GM23338 (cell line): ENCODE measurements around the gene ZEB1. TPM values are rescaled to one million over a fixed set of nuclear protein-coding genes. Genes with fewer than 3 reads are reported as not detected.

Experiments
- ATAC-seq: fragments of 200-7000 bp; cut with Tn5 transposase; 3 replicates; pipeline ENCODE4 v1.9.1; 2020
- DNase-seq: peaks from one replicate; pipeline ENCODE4 v3.0.0-alpha.2; 2015; ENCODE audit warnings: low spot score
- H2AFZ ChIP-seq: fragments of 200-600 bp; sonication (generic); 2 replicates; pipeline ENCODE4 v1.8.0; 2016; ENCODE audit warnings: antibody characterized with exemption, mild to moderate bottlenecking, moderate library complexity
- H3F3A ChIP-seq: fragments of 200-600 bp; sonication (generic); replicated peaks from 2 replicates; pipeline ENCODE4 v1.8.0; 2017; ENCODE audit warnings: antibody characterized with exemption, mixed run types, low read depth
- H3K27ac ChIP-seq: fragments of 200-600 bp; sonication (generic); 2 replicates; pipeline ENCODE4 v1.6.1; 2016; ENCODE audit warnings: low read depth
- H3K27me3 ChIP-seq: fragments of 200-600 bp; sonication (generic); 2 replicates; pipeline ENCODE4 v1.8.0; 2016; ENCODE audit warnings: mild to moderate bottlenecking, mixed run types, moderate library complexity; ENCODE audit not compliant: insufficient read depth
- H3K36me3 ChIP-seq: fragments of 200-600 bp; sonication (generic); 2 replicates; pipeline ENCODE4 v1.8.0; 2016; ENCODE audit warnings: mild to moderate bottlenecking; ENCODE audit not compliant: insufficient read depth
- H3K4me1 ChIP-seq: fragments of 200-600 bp; sonication (generic); 2 replicates; pipeline ENCODE4 v1.8.0; 2016; ENCODE audit warnings: mild to moderate bottlenecking, moderate library complexity; ENCODE audit not compliant: insufficient read depth
- H3K4me2 ChIP-seq: fragments of 200-600 bp; sonication (generic); 2 replicates; pipeline ENCODE4 v1.7.1; 2017; ENCODE audit warnings: mixed run types
- H3K4me3 ChIP-seq: fragments of 200-600 bp; sonication (generic); 2 replicates; pipeline ENCODE4 v1.6.1; 2016; ENCODE audit warnings: mixed run types
- H3K79me2 ChIP-seq: fragments of 200-600 bp; sonication (generic); replicated peaks from 2 replicates; pipeline ENCODE4 v1.8.0; 2017; ENCODE audit warnings: mild to moderate bottlenecking; ENCODE audit not compliant: insufficient read depth
- H3K9me2 ChIP-seq: fragments of 200-600 bp; sonication (generic); 2 replicates; pipeline ENCODE4 v1.8.0; 2017; ENCODE audit not compliant: insufficient read depth
- H4K20me1 ChIP-seq: fragments of 200-600 bp; sonication (generic); replicated peaks from 2 replicates; pipeline ENCODE4 v1.8.0; 2017; ENCODE audit warnings: mild to moderate bottlenecking; ENCODE audit not compliant: insufficient read depth
- H3K27ac Mint-ChIP-seq: 2 replicates; pipeline ENCODE4 v1.8.0; 2020; ENCODE audit warnings: inconsistent platforms, mild to moderate bottlenecking, moderate library complexity, mixed read lengths
- H3K27me3 Mint-ChIP-seq: 3 replicates; pipeline ENCODE4 v1.8.0; 2022; ENCODE audit warnings: low read depth, mild to moderate bottlenecking, moderate library complexity, mixed read lengths, inconsistent platforms; ENCODE audit not compliant: insufficient read depth, poor library complexity
- H3K36me3 Mint-ChIP-seq: 3 replicates; pipeline ENCODE4 v1.8.0; 2021; ENCODE audit warnings: low read depth, mild to moderate bottlenecking, inconsistent platforms, moderate library complexity, mixed read lengths
- H3K4me1 Mint-ChIP-seq: 3 replicates; pipeline ENCODE4 v1.8.0; 2020; ENCODE audit warnings: mild to moderate bottlenecking, inconsistent platforms, mixed read lengths
- H3K4me3 Mint-ChIP-seq: 3 replicates; pipeline ENCODE4 v1.8.0; 2021; ENCODE audit warnings: moderate library complexity, mild to moderate bottlenecking, inconsistent platforms, mixed read lengths
- H3K9me3 Mint-ChIP-seq: 3 replicates; pipeline ENCODE4 v1.8.0; 2020; ENCODE audit warnings: moderate library complexity, mild to moderate bottlenecking, inconsistent platforms, mixed read lengths
- CREB1 ChIP-seq: fragments of 250-450 bp; sonication (Bioruptor Pico); IDR thresholded peaks from 2 replicates; pipeline ENCODE4 v1.5.0; 2020; ENCODE audit warnings: low read depth, mild to moderate bottlenecking, moderate library complexity
- EZH2 ChIP-seq: fragments of 200-600 bp; sonication (generic); IDR thresholded peaks from one replicate; pipeline ENCODE4 v1.8.0; 2017; ENCODE audit warnings: antibody characterized with exemption, mild to moderate bottlenecking, low read depth; ENCODE audit not compliant: unreplicated experiment
- EZH2phosphoT487 ChIP-seq: fragments of 200-600 bp; sonication (generic); IDR thresholded peaks from one replicate; pipeline ENCODE4 v1.8.1; 2018; ENCODE audit warnings: antibody characterized with exemption; ENCODE audit not compliant: unreplicated experiment
- JUNB ChIP-seq: IDR thresholded peaks from one replicate; pipeline ENCODE4 v1.6.1; 2016; ENCODE audit warnings: antibody characterized with exemption; ENCODE audit not compliant: unreplicated experiment
- NANOG ChIP-seq: IDR thresholded peaks from 2 replicates; pipeline ENCODE4 v1.6.1; 2016; ENCODE audit warnings: antibody characterized with exemption, borderline replicate concordance
- STAT1 ChIP-seq: IDR thresholded peaks from one replicate; pipeline ENCODE4 v1.6.1; 2016; ENCODE audit warnings: antibody characterized with exemption; ENCODE audit not compliant: unreplicated experiment
- ZNF331 ChIP-seq: fragments of 250-450 bp; sonication (Bioruptor Pico); IDR thresholded peaks from 2 replicates; pipeline ENCODE4 v1.5.0; 2020; ENCODE audit warnings: low read depth, mild to moderate bottlenecking, moderate library complexity
- polyA plus RNA-seq: library from polyadenylated mRNA; unstranded; fragments of >200 nt; fragmentation: Nextera tagmentation; extraction: Ambion mirVana; gene quantifications from 2 replicates; pipeline ENCODE4 v1.2.1, GENCODE V29; 2016
- total RNA-seq: library from RNA; depleted of rRNA; stranded (reverse); fragments of >200 nt; shearing (Covaris generic); gene quantifications from 2 replicates; pipeline ENCODE4 v1.2.3, GENCODE V29; 2014
- TF ChIP-seq, protein P1 (sequence below): IDR thresholded peaks from 2 replicates; pipeline ENCODE4 v1.6.1; 2016; ENCODE audit warnings: antibody characterized with exemption
- TF ChIP-seq, protein P2 (sequence below), 2 experiments: fragments of 200-600 bp in 1 of 2; sonication (generic) in 1 of 2; conservative IDR thresholded peaks; 2 replicates each; pipeline versions ENCODE4 v1.5.1 to v1.6.1; 2016 to 2017; ENCODE audit warnings: antibody characterized with exemption in 2 of 2, low read depth in 2 of 2, mild to moderate bottlenecking in 2 of 2, moderate library complexity in 1 of 2
- TF ChIP-seq, protein P3 (sequence below): fragments of 250-450 bp; sonication (Bioruptor Pico); IDR thresholded peaks from 2 replicates; pipeline ENCODE4 v1.5.0; 2020; ENCODE audit warnings: mild to moderate bottlenecking, moderate library complexity

The ZEB1 gene
- total and polyA plus RNA-seq, 2 experiments from 2014 or later = 0.16 to 0.45 TPM

DNA sequence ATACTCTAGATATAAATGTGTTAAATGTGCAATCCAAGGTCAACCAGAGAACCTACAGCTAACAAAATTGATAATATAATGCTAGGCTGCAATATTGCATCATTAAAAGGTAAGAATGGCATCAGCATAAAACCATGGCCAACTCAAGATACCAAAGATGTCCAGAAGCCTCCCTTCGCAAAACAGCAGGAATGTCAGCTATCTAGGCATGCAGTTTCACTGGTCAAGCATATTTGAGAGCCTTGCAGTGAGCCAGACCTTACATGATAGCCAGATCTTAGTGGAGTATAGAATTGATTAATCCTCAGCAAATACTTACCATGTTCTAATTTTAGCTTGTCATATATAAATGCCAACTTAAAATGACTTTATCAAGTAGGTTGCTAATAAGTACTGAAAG is 138.8 kb downstream of the ZEB1 start (continued):
- TF ChIP-seq, protein P1, sequence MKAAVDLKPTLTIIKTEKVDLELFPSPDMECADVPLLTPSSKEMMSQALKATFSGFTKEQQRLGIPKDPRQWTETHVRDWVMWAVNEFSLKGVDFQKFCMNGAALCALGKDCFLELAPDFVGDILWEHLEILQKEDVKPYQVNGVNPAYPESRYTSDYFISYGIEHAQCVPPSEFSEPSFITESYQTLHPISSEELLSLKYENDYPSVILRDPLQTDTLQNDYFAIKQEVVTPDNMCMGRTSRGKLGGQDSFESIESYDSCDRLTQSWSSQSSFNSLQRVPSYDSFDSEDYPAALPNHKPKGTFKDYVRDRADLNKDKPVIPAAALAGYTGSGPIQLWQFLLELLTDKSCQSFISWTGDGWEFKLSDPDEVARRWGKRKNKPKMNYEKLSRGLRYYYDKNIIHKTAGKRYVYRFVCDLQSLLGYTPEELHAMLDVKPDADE = no peak
- TF ChIP-seq EZH2 = no peak
- no peak for TF ChIP-seq EZH2phosphoT487

DNA sequence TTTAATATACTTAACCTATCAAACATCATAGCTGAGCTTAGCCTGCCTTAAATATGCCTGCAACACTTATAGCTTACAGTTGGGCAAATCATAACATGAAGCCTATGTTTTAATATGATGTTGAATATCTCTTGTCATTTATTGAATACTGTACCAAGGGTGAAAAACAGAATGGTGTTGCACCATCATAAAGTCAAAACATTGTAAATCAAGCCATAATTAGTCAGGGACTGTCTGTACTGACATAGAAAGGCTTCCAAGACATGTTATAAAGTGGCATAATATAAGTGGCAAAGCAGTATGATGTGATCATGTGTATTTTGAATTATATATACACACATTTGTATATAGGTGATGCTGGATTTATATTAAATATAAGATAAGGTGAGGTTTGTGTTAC is 140.0 kb downstream of the ZEB1 start:
- H3K4me1 ChIP-seq = no peaks in the 10 kb centered on the region
- H3K79me2 ChIP-seq = no peaks in the 10 kb centered on the region
- H3K4me2 ChIP-seq = no peak overlapping the region
- H4K20me1 ChIP-seq = no peaks in the 10 kb centered on the region
- Mint-ChIP-seq H3K36me3 (no peaks in the 10 kb centered on the region; the same call in 2 of the 3 replicates), H3K27me3 (no peaks in the 10 kb centered on the region), H3K27ac (no peak overlapping the region), H3K9me3 (peaks cover 1% of the 10 kb centered on the region; the same call in 2 of the 3 replicates), H3K4me3 (no peak overlapping the region), H3K4me1 (no peaks in the 10 kb centered on the region)
- H3K27me3 ChIP-seq = no peaks in the 10 kb centered on the region
- no peaks in the 10 kb centered on the region for H3K9me2 ChIP-seq
- TF ChIP-seq, protein P2, sequence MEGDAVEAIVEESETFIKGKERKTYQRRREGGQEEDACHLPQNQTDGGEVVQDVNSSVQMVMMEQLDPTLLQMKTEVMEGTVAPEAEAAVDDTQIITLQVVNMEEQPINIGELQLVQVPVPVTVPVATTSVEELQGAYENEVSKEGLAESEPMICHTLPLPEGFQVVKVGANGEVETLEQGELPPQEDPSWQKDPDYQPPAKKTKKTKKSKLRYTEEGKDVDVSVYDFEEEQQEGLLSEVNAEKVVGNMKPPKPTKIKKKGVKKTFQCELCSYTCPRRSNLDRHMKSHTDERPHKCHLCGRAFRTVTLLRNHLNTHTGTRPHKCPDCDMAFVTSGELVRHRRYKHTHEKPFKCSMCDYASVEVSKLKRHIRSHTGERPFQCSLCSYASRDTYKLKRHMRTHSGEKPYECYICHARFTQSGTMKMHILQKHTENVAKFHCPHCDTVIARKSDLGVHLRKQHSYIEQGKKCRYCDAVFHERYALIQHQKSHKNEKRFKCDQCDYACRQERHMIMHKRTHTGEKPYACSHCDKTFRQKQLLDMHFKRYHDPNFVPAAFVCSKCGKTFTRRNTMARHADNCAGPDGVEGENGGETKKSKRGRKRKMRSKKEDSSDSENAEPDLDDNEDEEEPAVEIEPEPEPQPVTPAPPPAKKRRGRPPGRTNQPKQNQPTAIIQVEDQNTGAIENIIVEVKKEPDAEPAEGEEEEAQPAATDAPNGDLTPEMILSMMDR (conservative IDR thresholded peaks at IDR 0.05; ENCODE audit: low read depth in 2 of 2) = no peak
- TF ChIP-seq, protein P3, sequence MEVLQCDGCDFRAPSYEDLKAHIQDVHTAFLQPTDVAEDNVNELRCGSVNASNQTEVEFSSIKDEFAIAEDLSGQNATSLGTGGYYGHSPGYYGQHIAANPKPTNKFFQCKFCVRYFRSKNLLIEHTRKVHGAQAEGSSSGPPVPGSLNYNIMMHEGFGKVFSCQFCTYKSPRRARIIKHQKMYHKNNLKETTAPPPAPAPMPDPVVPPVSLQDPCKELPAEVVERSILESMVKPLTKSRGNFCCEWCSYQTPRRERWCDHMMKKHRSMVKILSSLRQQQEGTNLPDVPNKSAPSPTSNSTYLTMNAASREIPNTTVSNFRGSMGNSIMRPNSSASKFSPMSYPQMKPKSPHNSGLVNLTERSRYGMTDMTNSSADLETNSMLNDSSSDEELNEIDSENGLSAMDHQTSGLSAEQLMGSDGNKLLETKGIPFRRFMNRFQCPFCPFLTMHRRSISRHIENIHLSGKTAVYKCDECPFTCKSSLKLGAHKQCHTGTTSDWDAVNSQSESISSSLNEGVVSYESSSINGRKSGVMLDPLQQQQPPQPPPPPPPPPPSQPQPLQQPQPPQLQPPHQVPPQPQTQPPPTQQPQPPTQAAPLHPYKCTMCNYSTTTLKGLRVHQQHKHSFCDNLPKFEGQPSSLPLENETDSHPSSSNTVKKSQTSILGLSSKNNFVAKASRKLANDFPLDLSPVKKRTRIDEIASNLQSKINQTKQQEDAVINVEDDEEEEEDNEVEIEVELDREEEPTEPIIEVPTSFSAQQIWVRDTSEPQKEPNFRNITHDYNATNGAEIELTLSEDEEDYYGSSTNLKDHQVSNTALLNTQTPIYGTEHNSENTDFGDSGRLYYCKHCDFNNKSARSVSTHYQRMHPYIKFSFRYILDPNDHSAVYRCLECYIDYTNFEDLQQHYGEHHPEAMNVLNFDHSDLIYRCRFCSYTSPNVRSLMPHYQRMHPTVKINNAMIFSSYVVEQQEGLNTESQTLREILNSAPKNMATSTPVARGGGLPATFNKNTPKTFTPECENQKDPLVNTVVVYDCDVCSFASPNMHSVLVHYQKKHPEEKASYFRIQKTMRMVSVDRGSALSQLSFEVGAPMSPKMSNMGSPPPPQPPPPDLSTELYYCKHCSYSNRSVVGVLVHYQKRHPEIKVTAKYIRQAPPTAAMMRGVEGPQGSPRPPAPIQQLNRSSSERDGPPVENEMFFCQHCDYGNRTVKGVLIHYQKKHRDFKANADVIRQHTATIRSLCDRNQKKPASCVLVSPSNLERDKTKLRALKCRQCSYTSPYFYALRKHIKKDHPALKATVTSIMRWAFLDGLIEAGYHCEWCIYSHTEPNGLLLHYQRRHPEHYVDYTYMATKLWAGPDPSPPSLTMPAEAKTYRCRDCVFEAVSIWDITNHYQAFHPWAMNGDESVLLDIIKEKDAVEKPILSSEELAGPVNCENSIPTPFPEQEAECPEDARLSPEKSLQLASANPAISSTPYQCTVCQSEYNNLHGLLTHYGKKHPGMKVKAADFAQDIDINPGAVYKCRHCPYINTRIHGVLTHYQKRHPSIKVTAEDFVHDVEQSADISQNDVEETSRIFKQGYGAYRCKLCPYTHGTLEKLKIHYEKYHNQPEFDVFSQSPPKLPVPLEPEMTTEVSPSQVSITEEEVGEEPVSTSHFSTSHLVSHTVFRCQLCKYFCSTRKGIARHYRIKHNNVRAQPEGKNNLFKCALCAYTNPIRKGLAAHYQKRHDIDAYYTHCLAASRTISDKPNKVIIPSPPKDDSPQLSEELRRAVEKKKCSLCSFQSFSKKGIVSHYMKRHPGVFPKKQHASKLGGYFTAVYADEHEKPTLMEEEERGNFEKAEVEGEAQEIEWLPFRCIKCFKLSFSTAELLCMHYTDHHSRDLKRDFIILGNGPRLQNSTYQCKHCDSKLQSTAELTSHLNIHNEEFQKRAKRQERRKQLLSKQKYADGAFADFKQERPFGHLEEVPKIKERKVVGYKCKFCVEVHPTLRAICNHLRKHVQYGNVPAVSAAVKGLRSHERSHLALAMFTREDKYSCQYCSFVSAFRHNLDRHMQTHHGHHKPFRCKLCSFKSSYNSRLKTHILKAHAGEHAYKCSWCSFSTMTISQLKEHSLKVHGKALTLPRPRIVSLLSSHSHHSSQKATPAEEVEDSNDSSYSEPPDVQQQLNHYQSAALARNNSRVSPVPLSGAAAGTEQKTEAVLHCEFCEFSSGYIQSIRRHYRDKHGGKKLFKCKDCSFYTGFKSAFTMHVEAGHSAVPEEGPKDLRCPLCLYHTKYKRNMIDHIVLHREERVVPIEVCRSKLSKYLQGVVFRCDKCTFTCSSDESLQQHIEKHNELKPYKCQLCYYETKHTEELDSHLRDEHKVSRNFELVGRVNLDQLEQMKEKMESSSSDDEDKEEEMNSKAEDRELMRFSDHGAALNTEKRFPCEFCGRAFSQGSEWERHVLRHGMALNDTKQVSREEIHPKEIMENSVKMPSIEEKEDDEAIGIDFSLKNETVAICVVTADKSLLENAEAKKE (CRISPR knock-in tag) = no peak
- no peak for TF ChIP-seq JUNB
- no peak for TF ChIP-seq ZNF331
- no peak for TF ChIP-seq CREB1 (CRISPR knock-in tag)
- TF ChIP-seq STAT1 = no peak
- no peak for TF ChIP-seq NANOG
- no peak overlapping the region for H3K27ac ChIP-seq
- DNase-seq (no peak), ATAC-seq (no peak)
- H2AFZ ChIP-seq = no peak overlapping the region
- H3F3A ChIP-seq = no peaks in the 10 kb centered on the region
- H3K4me3 ChIP-seq = no peak overlapping the region
- H3K36me3 ChIP-seq = no peaks in the 10 kb centered on the region
